Neural crest cell (in vitro differentiated cells): ENCODE data around the gene SCARB2. TPM values are rescaled to one million over a fixed set of nuclear protein-coding genes. Genes with fewer than 3 reads are reported as not detected.

ENCODE experiments used
- DNase-seq: peaks from one replicate; pipeline ENCODE4 v3.0.0; 2021; ENCODE audit warnings: low read depth, mixed read lengths, low spot score
- H3K27ac Mint-ChIP-seq: one replicate; pipeline ENCODE4 v1.8.0; 2021; ENCODE audit warnings: mild to moderate bottlenecking, mixed read lengths; ENCODE audit not compliant: unreplicated experiment
- H3K27me3 Mint-ChIP-seq: 2 replicates; pipeline ENCODE4 v1.8.0; 2021; ENCODE audit warnings: low read depth, mild to moderate bottlenecking, mixed read lengths
- H3K36me3 Mint-ChIP-seq: 2 replicates; pipeline ENCODE4 v1.8.0; 2021; ENCODE audit warnings: low read depth, mild to moderate bottlenecking, mixed read lengths
- H3K4me1 Mint-ChIP-seq: 2 replicates; pipeline ENCODE4 v1.8.0; 2021; ENCODE audit warnings: mixed read lengths
- H3K4me3 Mint-ChIP-seq: one replicate; pipeline ENCODE4 v1.8.0; 2021; ENCODE audit warnings: mild to moderate bottlenecking, mixed read lengths
- H3K9me3 Mint-ChIP-seq: 2 replicates; pipeline ENCODE4 v1.8.0; 2021; ENCODE audit warnings: mixed read lengths
- CTCF ChIP-seq: fragments of 200-600 bp; sonication (generic); conservative IDR thresholded peaks from 2 replicates; pipeline ENCODE4 v1.5.0; 2021; ENCODE audit warnings: antibody characterized with exemption, mild to moderate bottlenecking
- total RNA-seq: library from RNA; stranded (reverse); gene quantifications from 2 replicates; pipeline ENCODE4 v1.2.1, GENCODE V29; 2021

Gene SCARB2
- total RNA-seq, 1 donor from 2014 or later: 60.8 TPM

GRCh38 chr4:76174216-76174615 lies 39.4 kb downstream of the SCARB2 start:
- no peak overlapping the region for H3K27ac Mint-ChIP-seq
- H3K4me3 Mint-ChIP-seq: no peak overlapping the region
- no peaks in the 10 kb centered on the region for H3K9me3 Mint-ChIP-seq
- H3K27me3 Mint-ChIP-seq: no peaks in the 10 kb centered on the region
- peaks cover 3% of the 10 kb centered on the region for H3K36me3 Mint-ChIP-seq
- no peak for DNase-seq
- no peak for TF ChIP-seq CTCF
- no peaks in the 10 kb centered on the region for H3K4me1 Mint-ChIP-seq

GRCh38 chr4:76168688-76169087 lies 44.9 kb downstream of the SCARB2 start:
- no peaks in the 10 kb centered on the region for H3K9me3 Mint-ChIP-seq
- no peak overlapping the region for H3K27ac Mint-ChIP-seq
- peaks cover 11% of the 10 kb centered on the region for H3K36me3 Mint-ChIP-seq
- no peak for TF ChIP-seq CTCF
- no peaks in the 10 kb centered on the region for H3K4me1 Mint-ChIP-seq
- DNase-seq: no peak
- no peak overlapping the region for H3K4me3 Mint-ChIP-seq
- H3K27me3 Mint-ChIP-seq: no peaks in the 10 kb centered on the region

GRCh38 chr4:76166480-76166879 lies 47.1 kb downstream of the SCARB2 start:
- no peak for TF ChIP-seq CTCF
- no peaks in the 10 kb centered on the region for H3K27me3 Mint-ChIP-seq
- H3K36me3 Mint-ChIP-seq: peaks cover 19% of the 10 kb centered on the region
- no peak overlapping the region for H3K27ac Mint-ChIP-seq
- H3K4me1 Mint-ChIP-seq: no peaks in the 10 kb centered on the region
- no peaks in the 10 kb centered on the region for H3K9me3 Mint-ChIP-seq
- DNase-seq: no peak
- H3K4me3 Mint-ChIP-seq: no peak overlapping the region

- peaks cover 21% of the 10 kb centered on the region for H3K36me3 Mint-ChIP-seq
Observed at GRCh38 chr4:76160355-76160754, 53.3 kb downstream of the SCARB2 start.

GRCh38 chr4:76156635-76157034 lies 57.0 kb downstream of the SCARB2 start:
- Mint-ChIP-seq H3K4me1 (peaks cover 5% of the 10 kb centered on the region), H3K27ac (no peak overlapping the region), H3K36me3 (peaks cover 10% of the 10 kb centered on the region), H3K4me3 (no peak overlapping the region), H3K27me3 (no peaks in the 10 kb centered on the region), H3K9me3 (no peaks in the 10 kb centered on the region)
- no peak for DNase-seq
- TF ChIP-seq CTCF: no peak

More at GRCh38 chr4:76160355-76160754, 53.3 kb downstream of the SCARB2 start:
- no peaks in the 10 kb centered on the region for H3K4me1 Mint-ChIP-seq
- no peaks in the 10 kb centered on the region for H3K9me3 Mint-ChIP-seq
- no peak for DNase-seq
- no peak overlapping the region for H3K27ac Mint-ChIP-seq
- no peak overlapping the region for H3K4me3 Mint-ChIP-seq
- no peaks in the 10 kb centered on the region for H3K27me3 Mint-ChIP-seq
- TF ChIP-seq CTCF: no peak

- H3K36me3 Mint-ChIP-seq: peaks cover 8% of the 10 kb centered on the region
- H3K27ac Mint-ChIP-seq: no peak overlapping the region
- no peaks in the 10 kb centered on the region for H3K27me3 Mint-ChIP-seq
- H3K4me1 Mint-ChIP-seq: peaks cover 5% of the 10 kb centered on the region
- H3K4me3 Mint-ChIP-seq: no peak overlapping the region
- H3K9me3 Mint-ChIP-seq: no peaks in the 10 kb centered on the region
- no peak for TF ChIP-seq CTCF
- no peak for DNase-seq
Observed at GRCh38 chr4:76155979-76156378, 57.6 kb downstream of the SCARB2 start.
